ENCODE measurements around the gene CATSPER4. TPM values are rescaled to one million over a fixed set of nuclear protein-coding genes. Genes with fewer than 3 reads are reported as not detected.

The CATSPER4 gene
- polyA plus RNA-seq, 1 donor, result not detected

- DNase-seq (ENCODE audit: low read depth), result no peak
Observed at GRCh38 chr1:26164861-26165842, 25.2 kb upstream of the CATSPER4 start.

- DNase-seq (ENCODE audit: low read depth), result no peak
Observed at GRCh38 chr1:26166719-26167281, 23.6 kb upstream of the CATSPER4 start.

- DNase-seq (ENCODE audit: low read depth), result no peak
Observed at GRCh38 chr1:26168410-26169197, 21.8 kb upstream of the CATSPER4 start, which contains the start of gene C1orf232. Gene C1orf232, minus strand, starts transcription at chr1:26168963. Its CDS starts 464 bp downstream, at chr1:26168499.

GRCh38 chr1:26169198-26169554 lies 21.2 kb upstream of the CATSPER4 start:
- DNase-seq (ENCODE audit: low read depth), result no peak

DNA sequence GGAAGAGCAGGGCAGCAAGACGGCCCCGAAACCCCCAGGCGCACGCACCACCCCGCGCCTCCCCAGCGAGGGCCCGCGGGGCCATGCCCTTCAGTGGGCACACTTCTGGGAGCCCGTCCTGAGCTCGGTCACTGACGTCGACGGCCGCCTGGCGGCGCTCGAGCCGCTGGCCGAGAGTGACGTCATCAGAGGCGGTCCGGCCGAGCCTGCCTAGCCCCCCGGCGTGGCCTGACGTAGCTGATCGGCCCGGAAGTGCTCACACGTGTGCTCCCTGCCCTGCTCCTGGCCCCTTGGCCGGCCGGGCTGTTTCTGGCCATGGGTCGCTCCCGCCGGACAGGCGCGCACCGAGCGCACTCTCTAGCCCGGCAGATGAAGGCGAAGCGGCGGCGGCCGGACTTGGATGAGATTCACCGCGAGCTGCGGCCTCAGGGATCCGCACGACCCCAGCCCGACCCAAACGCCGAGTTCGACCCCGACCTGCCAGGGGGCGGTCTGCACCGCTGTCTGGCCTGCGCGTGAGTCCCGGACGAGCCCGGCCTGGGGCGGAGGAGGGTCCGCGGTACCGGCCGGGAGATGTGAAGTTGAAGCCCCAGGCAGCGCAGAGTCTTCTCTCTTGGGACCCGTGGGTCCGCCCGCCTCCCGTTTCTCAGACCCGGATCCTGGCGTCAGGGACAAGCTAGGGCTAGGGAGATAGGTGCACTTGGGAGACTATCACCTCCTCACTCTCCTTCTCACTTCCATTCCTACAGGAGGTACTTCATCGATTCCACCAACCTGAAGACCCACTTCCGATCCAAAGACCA lies 20.5 kb upstream of the CATSPER4 start, which contains the start of gene ZNF593:
Gene ZNF593, plus strand, starts transcription at position 240 of the 803 bp plus-strand sequence. Its CDS starts 76 bp downstream, at position 316.
- peak; percentile 81 for DNase-seq (ENCODE audit: low read depth)

DNA sequence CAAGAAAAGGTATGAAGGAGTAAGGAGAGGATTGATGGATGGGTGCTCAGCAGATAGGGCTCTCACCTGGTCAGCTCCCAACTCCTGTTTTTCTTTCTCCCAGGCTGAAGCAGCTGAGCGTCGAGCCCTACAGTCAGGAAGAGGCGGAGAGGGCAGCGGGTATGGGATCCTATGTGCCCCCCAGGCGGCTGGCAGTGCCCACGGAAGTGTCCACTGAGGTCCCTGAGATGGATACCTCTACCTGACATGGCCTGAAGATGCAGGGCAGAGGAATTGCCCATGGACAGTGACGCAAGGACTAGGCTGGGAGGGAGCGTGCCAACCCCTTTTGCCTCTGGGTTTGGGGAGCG lies 20.0 kb upstream of the CATSPER4 start:
- DNase-seq (ENCODE audit: low read depth), result no peak

- DNase-seq (ENCODE audit: low read depth), result no peak
Observed at GRCh38 chr1:26171084-26172072, 19.0 kb upstream of the CATSPER4 start, which contains the start of gene ZNF593OS. Gene ZNF593OS, minus strand, starts transcription at chr1:26171832. Its CDS starts 171 bp downstream, at chr1:26171661.

DNA sequence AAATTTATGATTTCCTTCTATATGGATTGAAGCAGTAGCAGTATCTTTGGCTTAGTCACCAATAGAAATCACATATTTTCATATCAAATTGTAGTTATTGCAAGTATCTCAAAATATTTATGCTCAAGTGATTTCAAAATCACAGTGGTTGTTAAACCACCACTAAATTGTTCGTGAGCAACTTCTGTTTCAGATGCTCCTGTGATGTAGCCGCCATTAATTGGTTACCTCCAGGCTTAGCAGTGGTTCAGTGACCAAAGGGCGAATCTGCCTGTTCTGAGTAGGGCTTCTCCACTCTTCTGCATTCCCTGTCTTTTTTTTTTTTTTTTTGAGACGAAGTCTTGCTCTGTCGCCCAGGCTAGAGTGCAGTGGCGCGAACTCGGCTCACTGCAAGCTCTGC lies 15.1 kb upstream of the CATSPER4 start:
- DNase-seq (ENCODE audit: low read depth), result no peak

GRCh38 chr1:26177182-26177684 lies 13.2 kb upstream of the CATSPER4 start, which contains the start of gene CNKSR1:
Gene CNKSR1, plus strand, starts transcription at chr1:26177491. Its CDS starts 57 bp downstream, at chr1:26177548.
- DNase-seq (ENCODE audit: low read depth), result no peak

GRCh38 chr1:26180010-26180506 lies 10.3 kb upstream of the CATSPER4 start:
- DNase-seq (ENCODE audit: low read depth), result no peak

DNA sequence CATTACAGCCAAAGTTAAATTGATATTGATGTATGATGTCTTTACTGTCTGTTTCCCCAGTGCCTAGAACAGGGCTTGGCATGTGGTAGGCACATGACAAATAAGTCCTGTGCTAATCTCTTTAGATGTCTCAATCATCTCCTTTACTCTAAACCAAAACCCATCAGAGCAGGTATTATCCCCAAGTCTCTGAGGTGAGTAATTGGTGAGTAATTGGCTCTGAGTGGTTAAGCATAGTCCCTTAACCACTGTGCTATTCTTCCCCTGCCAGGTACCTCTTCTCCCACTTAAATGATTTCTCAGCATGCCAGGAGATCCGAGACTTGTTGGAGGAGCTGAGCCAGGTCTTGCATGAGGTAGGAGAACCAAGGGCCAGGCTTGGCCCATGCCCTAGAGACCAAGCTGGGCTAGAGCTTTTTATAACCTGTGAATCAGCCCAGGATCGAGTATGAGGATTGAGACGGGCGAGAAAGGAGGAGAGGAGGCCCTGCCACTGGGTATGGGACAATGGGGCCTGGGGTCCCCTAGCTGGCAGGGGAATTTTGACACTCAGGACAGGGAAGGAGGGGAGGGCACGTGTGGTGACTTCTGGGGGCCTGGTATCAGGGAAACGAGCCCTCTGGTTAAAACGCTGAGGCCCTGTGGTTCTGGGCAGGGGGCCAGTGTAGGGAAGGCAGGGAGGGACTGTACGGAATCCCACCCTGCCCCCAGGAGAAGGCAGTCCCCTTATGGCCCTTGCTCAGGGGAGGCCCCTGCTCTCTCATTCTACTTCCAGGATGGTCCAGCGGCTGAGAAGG lies 8.6 kb upstream of the CATSPER4 start:
- no peak for DNase-seq (ENCODE audit: low read depth)

GRCh38 chr1:26182383-26182696 lies 8.1 kb upstream of the CATSPER4 start:
- no peak for DNase-seq (ENCODE audit: low read depth)

- DNase-seq (ENCODE audit: low read depth), result no peak
Observed at GRCh38 chr1:26184086-26184485, 6.3 kb upstream of the CATSPER4 start.

GRCh38 chr1:26184883-26185282 lies 5.5 kb upstream of the CATSPER4 start:
- DNase-seq (ENCODE audit: low read depth), result no peak

- no peak for DNase-seq (ENCODE audit: low read depth)
Observed at GRCh38 chr1:26187882-26188281, 2.5 kb upstream of the CATSPER4 start.

DNA sequence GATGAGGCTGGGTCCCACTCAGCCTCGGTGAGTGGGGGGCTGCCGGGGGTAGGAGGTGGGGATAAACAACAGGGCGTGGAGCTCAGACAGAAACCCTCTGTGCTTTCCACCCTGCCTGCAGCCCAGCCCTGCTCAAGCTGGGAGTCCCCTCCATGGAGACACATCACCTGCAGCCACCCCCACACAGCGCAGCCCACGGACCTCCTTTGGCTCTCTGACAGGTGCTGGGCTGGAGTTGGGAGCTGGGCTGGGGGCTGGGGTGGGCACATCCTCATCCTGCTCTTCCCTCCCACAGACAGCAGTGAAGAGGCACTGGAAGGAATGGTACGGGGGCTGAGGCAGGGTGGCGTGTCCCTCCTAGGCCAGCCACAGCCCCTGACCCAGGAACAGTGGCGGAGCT lies 1.9 kb upstream of the CATSPER4 start:
- DNase-seq (ENCODE audit: low read depth), result no peak

- DNase-seq (ENCODE audit: low read depth), result no peak
Observed at GRCh38 chr1:26189331-26189730, 1.1 kb upstream of the CATSPER4 start.

DNA sequence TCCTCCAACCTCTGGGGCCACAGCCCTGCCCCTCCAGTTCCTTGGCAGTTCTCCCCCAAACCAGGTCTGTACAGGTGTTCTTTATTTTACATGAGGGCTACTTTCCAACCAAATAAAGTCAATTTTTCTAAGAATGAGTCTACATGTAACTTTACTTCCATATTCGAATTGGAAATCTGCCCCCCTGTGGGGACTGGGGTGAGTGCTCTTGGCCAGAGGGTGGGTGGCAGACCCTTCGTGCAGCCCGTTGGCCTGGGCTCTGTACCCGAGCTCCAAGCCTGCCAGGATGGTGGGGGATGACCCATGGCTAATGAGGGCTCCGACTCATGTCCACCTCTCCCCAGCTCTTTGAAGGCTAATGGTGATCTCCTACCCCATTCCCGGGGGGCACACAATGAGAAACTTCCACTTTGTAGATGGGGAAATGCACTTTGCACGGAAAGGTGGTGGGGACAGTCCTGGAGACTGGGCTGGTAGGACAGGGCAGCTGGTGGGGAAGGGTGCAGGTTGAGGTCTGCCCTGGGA lies 589 bp upstream of the CATSPER4 start:
- no peak for DNase-seq (ENCODE audit: low read depth)

DNA sequence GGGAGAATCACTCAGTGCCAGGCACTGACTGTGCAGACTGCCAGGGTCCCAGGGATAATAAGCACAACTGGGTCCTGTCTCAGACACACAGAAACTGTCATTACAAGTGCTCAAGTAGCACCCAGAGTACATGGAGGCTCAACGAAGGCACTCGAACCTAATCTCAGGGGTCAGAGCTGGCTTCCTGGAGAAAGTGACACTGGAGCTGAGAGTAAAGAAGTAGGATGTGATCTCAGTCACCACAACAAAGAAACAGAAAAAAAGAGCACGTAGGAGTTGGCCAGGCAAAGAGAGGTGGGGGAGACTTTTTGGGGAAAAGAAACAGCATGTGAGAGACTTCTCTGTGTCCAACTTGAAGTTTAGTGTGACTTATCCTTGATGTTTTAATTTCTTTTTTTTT lies 1.3 kb downstream of the CATSPER4 start:
- no peak for DNase-seq (ENCODE audit: low read depth)
